Stomach (tissue), 9 donors: ENCODE data around the gene TTL. TPM values are rescaled to one million over a fixed set of nuclear protein-coding genes. Genes with fewer than 3 reads are reported as not detected.

Source experiments
- DNase-seq, 2 donors: peaks; one replicate each; pipeline versions ENCODE4 v3.0.0 to v3.0.0-alpha.2; 2013 to 2019
- H3K27ac ChIP-seq, 5 donors: fragments of 200-600 bp in 4 of 5; sonication (generic) in 4 of 5; one replicate each; pipeline ENCODE4 v1.5.1; 2013 to 2019; ENCODE audit warnings: mild to moderate bottlenecking in 1 of 5, moderate library complexity in 1 of 5
- H3K27me3 ChIP-seq, 3 donors: fragments of 200-600 bp; sonication (generic); one replicate each; pipeline ENCODE4 v1.5.1; 2017 to 2019; ENCODE audit warnings: mixed run types in 1 of 3
- H3K36me3 ChIP-seq, 4 donors: fragments of 200-600 bp; sonication (generic); 1 replicate in 3 of 4; 2 replicates in 1 of 4; pipeline ENCODE4 v1.5.1; 2016 to 2019
- H3K4me1 ChIP-seq, 4 donors: fragments of 200-600 bp; sonication (generic); one replicate each; pipeline ENCODE4 v1.5.1; 2016 to 2019
- H3K4me3 ChIP-seq, 4 donors: fragments of 200-600 bp; sonication (generic) in 3 of 4; one replicate each; pipeline ENCODE4 v1.5.1; 2016 to 2019; ENCODE audit warnings: mild to moderate bottlenecking in 1 of 4
- H3K9me3 ChIP-seq, 4 donors: fragments of 200-600 bp; sonication (generic); one replicate each; pipeline ENCODE4 v1.5.1; 2016 to 2019
- CTCF ChIP-seq, 7 experiments: fragments of 450-650 bp in 4 of 7; fragments of 200-600 bp in 3 of 7; sonication (generic) in 3 of 7; IDR thresholded peaks; one replicate each; pipeline ENCODE4 v1.5.1; 2016 to 2019; ENCODE audit warnings: antibody characterized with exemption in 7 of 7, control low read depth in 2 of 7, mild to moderate bottlenecking in 1 of 7
- EP300 ChIP-seq: sonication (generic); formaldehyde crosslinking; IDR thresholded peaks from one replicate; pipeline ENCODE4 v1.6.1; 2017; ENCODE audit warnings: antibody characterized with exemption
- POLR2A ChIP-seq, 4 donors: fragments of 450-650 bp; IDR thresholded peaks; one replicate each; pipeline ENCODE4 v1.6.1; 2016; ENCODE audit warnings: antibody characterized with exemption in 4 of 4, control low read depth in 2 of 4, mild to moderate bottlenecking in 1 of 4, moderate library complexity in 1 of 4
- POLR2AphosphoS5 ChIP-seq, 3 donors: sonication (generic); formaldehyde crosslinking; IDR thresholded peaks; one replicate each; pipeline ENCODE4 v1.6.1; 2016; ENCODE audit warnings: antibody characterized with exemption in 3 of 3
- WGBS, 5 donors: extraction: QIAGEN DNeasy Blood & Tissue Kit in 3 of 5; methylation state at CpG; one replicate each; pipeline versions ENCODE4 v1.1.5 to v1.1.7; 2013 to 2018; 5-methylcytosine and 5-hydroxymethylcytosine counted together
- intact Hi-C: fragments of 100-400 bp; cut with DNase I; formaldehyde crosslinking; loops from one replicate; pipeline ENCODE4 v1.15.1; 2023; ENCODE audit warnings: low total_unique reads
- polyA plus RNA-seq, 3 donors: library from polyadenylated mRNA; stranded (reverse); fragments of 200-250 nt; gene quantifications; one replicate each; pipeline ENCODE4 v1.2.3, GENCODE V29; 2013
- total RNA-seq, 5 donors: library from RNA; depleted of rRNA; stranded (reverse); fragments of >200 nt; gene quantifications; one replicate each; pipeline versions ENCODE4 v1.1.0 to v1.2.3, GENCODE V29; 2014 to 2016
- donor health status: healthy with polysubstance abuse.
- donor health status: Bipolar disorder and iron deficiency.
- donor health status: healthy.

Gene TTL
- total and polyA plus RNA-seq, 8 donors = 2.7 to 26.5 (median 6.0) TPM

GRCh38 chr2:112462178-112462577 lies 19.8 kb upstream of the TTL start:
- Histone ChIP-seq H3K4me3 (no peak overlapping the region), H3K9me3 (no peaks in the 10 kb centered on the region), H3K27me3 (peaks cover 0 to 8% (median 0%) of the 10 kb centered on the region in 3 donors), H3K27ac (no peak overlapping the region), H3K4me1 (no peaks in the 10 kb centered on the region), H3K36me3 (no peaks in the 10 kb centered on the region)
- DNase-seq = no peak
- TF ChIP-seq POLR2AphosphoS5 (IDR thresholded peaks at IDR 0.05) (no peak), POLR2A (IDR thresholded peaks at IDR 0.05) (no peak), EP300 (no peak), CTCF (IDR thresholded peaks at IDR 0.05) (no peak)
- intact Hi-C loops = no loop called here
- 62 to 90% (median 72%) methylated on average over 5 of the region's 5 CpGs for WGBS, 5 donors

GRCh38 chr2:112463256-112463655 lies 18.7 kb upstream of the TTL start:
- Histone ChIP-seq H3K4me1 (no peaks in the 10 kb centered on the region), H3K9me3 (no peaks in the 10 kb centered on the region), H3K4me3 (no peak overlapping the region), H3K27ac (no peak overlapping the region), H3K36me3 (no peaks in the 10 kb centered on the region), H3K27me3 (peaks cover 0 to 8% (median 0%) of the 10 kb centered on the region in 3 donors)
- intact Hi-C loops = no loop called here
- WGBS, 5 donors = 82 to 97% (median 96%) methylated on average over 1 of the region's 1 CpG
- TF ChIP-seq POLR2AphosphoS5 (IDR thresholded peaks at IDR 0.05) = no peak
- no peak for TF ChIP-seq CTCF (IDR thresholded peaks at IDR 0.05)
- no peak for TF ChIP-seq EP300
- no peak for TF ChIP-seq POLR2A (IDR thresholded peaks at IDR 0.05)
- DNase-seq = no peak

GRCh38 chr2:112465382-112465781 lies 16.6 kb upstream of the TTL start:
- H3K27me3 ChIP-seq = peaks cover 0 to 8% (median 0%) of the 10 kb centered on the region in 3 donors
- intact Hi-C loops = no loop called here
- TF ChIP-seq EP300 (no peak), POLR2AphosphoS5 (IDR thresholded peaks at IDR 0.05) (no peak), CTCF (IDR thresholded peaks at IDR 0.05) (no peak), POLR2A (IDR thresholded peaks at IDR 0.05) (no peak)
- H3K27ac ChIP-seq = no peak overlapping the region
- no peak for DNase-seq
- WGBS, 5 donors = 57 to 71% (median 69%) methylated on average over 3 of the region's 3 CpGs
- no peaks in the 10 kb centered on the region for H3K4me1 ChIP-seq
- no peak overlapping the region for H3K4me3 ChIP-seq
- no peaks in the 10 kb centered on the region for H3K9me3 ChIP-seq
- H3K36me3 ChIP-seq = no peaks in the 10 kb centered on the region

- no peak overlapping the region for H3K27ac ChIP-seq
- no peaks in the 10 kb centered on the region for H3K9me3 ChIP-seq
- intact Hi-C loops = no loop called here
- WGBS, 5 donors = 83 to 89% (median 87%) methylated on average over 6 of the region's 6 CpGs
- DNase-seq = no peak
- no peak overlapping the region for H3K4me3 ChIP-seq
- H3K27me3 ChIP-seq = no peaks in the 10 kb centered on the region
- TF ChIP-seq POLR2A (IDR thresholded peaks at IDR 0.05) (no peak), POLR2AphosphoS5 (IDR thresholded peaks at IDR 0.05) (no peak), EP300 (no peak), CTCF (IDR thresholded peaks at IDR 0.05) (no peak)
- H3K36me3 ChIP-seq = no peaks in the 10 kb centered on the region
- H3K4me1 ChIP-seq = no peaks in the 10 kb centered on the region
Measured at GRCh38 chr2:112472547-112473263, 9.3 kb upstream of the TTL start.
